Right lobe of liver (tissue), 4 donors: ENCODE data around the gene PIGZ.

ENCODE experiments used
- POLR2A ChIP-seq: fragments of 450-650 bp; IDR thresholded peaks from one replicate; pipeline ENCODE4 v1.6.1; 2017; ENCODE audit warnings: antibody characterized with exemption, mild to moderate bottlenecking
- TF ChIP-seq, protein P1 (sequence below), 4 donors: fragments of 200-600 bp in 3 of 4; fragments of 450-650 bp in 1 of 4; IDR thresholded peaks; one replicate each; pipeline versions ENCODE4 v1.5.1 to v1.8.0; 2016 to 2022; ENCODE audit warnings: antibody characterized with exemption in 4 of 4, mild to moderate bottlenecking in 2 of 4
- donor health status: DM: no; HTN: no; CAD: no.
- donor health status: DM: no; HTN: no; CAD: no.
- donor health status: DM: no; HTN: yes; CAD: no.

- TF ChIP-seq, protein P1, sequence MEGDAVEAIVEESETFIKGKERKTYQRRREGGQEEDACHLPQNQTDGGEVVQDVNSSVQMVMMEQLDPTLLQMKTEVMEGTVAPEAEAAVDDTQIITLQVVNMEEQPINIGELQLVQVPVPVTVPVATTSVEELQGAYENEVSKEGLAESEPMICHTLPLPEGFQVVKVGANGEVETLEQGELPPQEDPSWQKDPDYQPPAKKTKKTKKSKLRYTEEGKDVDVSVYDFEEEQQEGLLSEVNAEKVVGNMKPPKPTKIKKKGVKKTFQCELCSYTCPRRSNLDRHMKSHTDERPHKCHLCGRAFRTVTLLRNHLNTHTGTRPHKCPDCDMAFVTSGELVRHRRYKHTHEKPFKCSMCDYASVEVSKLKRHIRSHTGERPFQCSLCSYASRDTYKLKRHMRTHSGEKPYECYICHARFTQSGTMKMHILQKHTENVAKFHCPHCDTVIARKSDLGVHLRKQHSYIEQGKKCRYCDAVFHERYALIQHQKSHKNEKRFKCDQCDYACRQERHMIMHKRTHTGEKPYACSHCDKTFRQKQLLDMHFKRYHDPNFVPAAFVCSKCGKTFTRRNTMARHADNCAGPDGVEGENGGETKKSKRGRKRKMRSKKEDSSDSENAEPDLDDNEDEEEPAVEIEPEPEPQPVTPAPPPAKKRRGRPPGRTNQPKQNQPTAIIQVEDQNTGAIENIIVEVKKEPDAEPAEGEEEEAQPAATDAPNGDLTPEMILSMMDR (IDR thresholded peaks at IDR 0.05) = no peak
- no peak for TF ChIP-seq POLR2A
These were observed 6.3 kb downstream of the PIGZ start for GRCh38 chr3:196962108-196962929.
